ENCODE results near the gene MAP1LC3A.

DNA sequence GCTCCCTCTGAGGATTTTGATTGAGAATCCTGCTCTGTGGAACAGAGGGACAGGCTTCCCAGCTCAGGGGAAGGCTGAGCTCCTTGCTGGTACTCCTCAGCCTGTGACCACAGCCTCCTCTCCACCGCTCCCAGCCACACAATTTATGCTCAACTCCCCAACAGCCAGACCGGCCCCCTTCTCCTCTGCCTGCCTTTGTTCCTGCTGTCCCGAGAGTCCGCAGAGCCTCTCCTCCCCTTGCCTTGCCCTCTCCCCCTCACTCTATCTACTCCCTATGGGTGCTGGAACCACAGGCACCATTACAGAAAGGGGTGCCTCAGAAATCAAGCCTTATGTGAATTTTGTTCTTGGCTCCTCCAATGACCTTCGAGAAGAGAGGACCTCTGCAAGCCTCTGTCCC is 15.9 kb downstream of the MAP1LC3A start:
- TF ChIP-seq, protein P1, sequence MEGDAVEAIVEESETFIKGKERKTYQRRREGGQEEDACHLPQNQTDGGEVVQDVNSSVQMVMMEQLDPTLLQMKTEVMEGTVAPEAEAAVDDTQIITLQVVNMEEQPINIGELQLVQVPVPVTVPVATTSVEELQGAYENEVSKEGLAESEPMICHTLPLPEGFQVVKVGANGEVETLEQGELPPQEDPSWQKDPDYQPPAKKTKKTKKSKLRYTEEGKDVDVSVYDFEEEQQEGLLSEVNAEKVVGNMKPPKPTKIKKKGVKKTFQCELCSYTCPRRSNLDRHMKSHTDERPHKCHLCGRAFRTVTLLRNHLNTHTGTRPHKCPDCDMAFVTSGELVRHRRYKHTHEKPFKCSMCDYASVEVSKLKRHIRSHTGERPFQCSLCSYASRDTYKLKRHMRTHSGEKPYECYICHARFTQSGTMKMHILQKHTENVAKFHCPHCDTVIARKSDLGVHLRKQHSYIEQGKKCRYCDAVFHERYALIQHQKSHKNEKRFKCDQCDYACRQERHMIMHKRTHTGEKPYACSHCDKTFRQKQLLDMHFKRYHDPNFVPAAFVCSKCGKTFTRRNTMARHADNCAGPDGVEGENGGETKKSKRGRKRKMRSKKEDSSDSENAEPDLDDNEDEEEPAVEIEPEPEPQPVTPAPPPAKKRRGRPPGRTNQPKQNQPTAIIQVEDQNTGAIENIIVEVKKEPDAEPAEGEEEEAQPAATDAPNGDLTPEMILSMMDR (IDR thresholded peaks at IDR 0.05; ENCODE audit: insufficient read depth, low read length, poor library complexity, severe bottlenecking) = no peak
- no peak for TF ChIP-seq EZH2phosphoT487 (conservative IDR thresholded peaks at IDR 0.05; ENCODE audit: low read length)

Data from SU-DHL-6 (cell line).